Measurements from ENCODE around the gene RUBCNL.
"Not testable (repeated sequence)": the region's sequence is repeated elsewhere in the genome, so short reads cannot be mapped to it uniquely, and the experiment has no call there.

Gene RUBCNL

DNA sequence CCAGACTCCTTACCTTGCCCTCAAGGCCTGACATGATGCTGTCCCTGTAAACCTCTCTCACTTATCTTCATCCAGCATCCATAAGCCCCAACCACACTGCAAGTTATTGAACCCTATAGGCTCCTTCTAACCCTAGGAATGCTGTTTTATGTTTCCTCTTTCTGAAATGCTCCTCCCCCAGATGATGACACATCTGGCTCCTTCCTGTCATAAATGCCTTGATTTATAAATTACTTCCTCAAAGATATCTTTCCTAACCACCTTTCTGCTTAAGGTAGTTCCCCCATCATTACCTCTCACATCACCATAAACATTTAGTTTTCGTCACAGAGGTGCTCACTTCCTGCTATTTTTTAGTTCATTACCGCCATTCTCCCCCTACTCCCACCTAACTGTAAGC lies 12.3 kb downstream of the RUBCNL start:
- no peak for DNase-seq (ENCODE audit: low read depth)
- TF ChIP-seq CTCF (conservative IDR thresholded peaks at IDR 0.05; ENCODE audit: low read depth, low read length) = no peak
- H3K4me3 ChIP-seq (ENCODE audit: low read length) = no peak overlapping the region

GRCh38 chr13:46373623-46374022 lies 13.4 kb downstream of the RUBCNL start:
- H3K4me3 ChIP-seq (ENCODE audit: low read length) = no peak overlapping the region
- TF ChIP-seq CTCF (conservative IDR thresholded peaks at IDR 0.05; ENCODE audit: low read depth, low read length) = no peak
- DNase-seq (ENCODE audit: low read depth) = no peak

DNA sequence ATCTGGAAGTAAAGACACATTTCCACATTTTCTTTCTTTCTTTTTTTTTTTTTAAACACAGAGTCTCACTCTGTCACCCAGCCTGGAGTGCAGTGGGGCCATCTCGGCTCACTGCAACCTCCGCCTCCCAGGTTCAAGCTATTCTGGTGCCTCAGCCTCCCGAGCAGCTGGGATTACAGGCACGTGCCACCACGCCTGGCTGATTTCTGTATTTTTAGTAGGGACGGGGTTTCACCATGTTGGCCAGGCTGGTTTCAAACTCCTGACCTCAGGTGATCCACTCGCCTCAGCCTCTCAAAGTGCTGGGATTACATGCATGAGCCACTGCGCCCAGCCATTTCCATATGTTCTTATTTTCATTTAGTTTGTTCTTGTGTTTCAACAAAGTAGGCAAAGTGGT lies 14.1 kb downstream of the RUBCNL start:
- not testable (repeated sequence) for DNase-seq (ENCODE audit: low read depth); H3K4me3 ChIP-seq (ENCODE audit: low read length)

DNA sequence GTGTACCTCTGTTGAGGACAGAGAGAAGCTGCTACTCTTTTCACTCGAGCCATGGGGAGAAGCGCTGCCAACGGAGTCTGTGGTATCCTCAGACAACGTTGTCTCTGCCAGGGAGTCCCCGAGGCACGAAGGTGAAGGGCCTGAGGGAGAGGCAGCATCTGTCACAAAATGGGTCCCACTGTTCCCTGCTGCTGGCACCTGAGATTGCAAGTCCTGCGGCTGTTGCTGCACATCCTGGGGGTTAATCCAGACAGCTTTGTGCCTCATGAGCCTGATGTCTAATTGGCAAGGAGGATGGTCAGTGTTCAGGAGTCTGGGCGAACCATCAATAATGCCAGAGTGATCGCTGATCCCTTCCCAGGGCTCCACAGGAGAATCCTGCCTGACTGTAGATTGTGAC lies 15.0 kb downstream of the RUBCNL start:
- TF ChIP-seq CTCF (conservative IDR thresholded peaks at IDR 0.05; ENCODE audit: low read depth, low read length) = no peak
- DNase-seq (ENCODE audit: low read depth) = no peak
- no peak overlapping the region for H3K4me3 ChIP-seq (ENCODE audit: low read length)

- no peak overlapping the region for H3K4me3 ChIP-seq (ENCODE audit: low read length)
- no peak for TF ChIP-seq CTCF (conservative IDR thresholded peaks at IDR 0.05; ENCODE audit: low read depth, low read length)
- DNase-seq (ENCODE audit: low read depth) = no peak
Measured at GRCh38 chr13:46369506-46370277, 17.4 kb downstream of the RUBCNL start.

DNA sequence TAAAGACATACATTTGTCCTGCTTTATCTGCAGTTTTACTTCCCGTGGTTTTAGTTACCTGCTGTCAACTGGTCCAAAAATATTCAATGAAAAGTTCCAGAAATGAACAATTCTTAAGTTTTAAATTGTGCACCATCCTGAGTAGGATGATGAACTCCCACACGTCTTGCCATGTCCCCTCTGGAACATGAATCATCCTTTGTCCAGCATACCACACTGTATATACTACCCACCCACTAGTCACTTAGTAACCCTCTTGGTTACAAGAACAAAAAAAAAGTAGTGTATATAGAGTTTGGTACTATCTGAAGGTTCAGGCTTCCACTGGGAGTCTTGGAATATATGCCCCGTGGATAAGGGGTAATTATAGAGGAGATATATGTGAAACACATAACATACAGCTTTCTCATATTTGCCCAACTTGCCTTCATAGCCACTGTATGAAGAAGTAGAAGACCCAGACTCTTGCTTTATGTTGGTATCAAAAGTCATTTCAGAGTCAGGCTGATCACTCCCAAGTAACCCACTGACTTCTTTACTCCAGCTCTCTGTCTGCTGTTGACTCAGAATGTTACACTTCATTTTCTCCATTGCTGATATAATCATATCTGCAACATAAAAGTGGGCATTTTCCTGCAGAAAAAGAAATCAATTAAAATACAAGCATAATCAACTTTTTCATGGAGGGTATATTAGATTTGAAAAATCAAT lies 19.3 kb downstream of the RUBCNL start:
- TF ChIP-seq CTCF (conservative IDR thresholded peaks at IDR 0.05; ENCODE audit: low read depth, low read length) = no peak
- no peak for DNase-seq (ENCODE audit: low read depth)
- H3K4me3 ChIP-seq (ENCODE audit: low read length) = no peak overlapping the region

DNA sequence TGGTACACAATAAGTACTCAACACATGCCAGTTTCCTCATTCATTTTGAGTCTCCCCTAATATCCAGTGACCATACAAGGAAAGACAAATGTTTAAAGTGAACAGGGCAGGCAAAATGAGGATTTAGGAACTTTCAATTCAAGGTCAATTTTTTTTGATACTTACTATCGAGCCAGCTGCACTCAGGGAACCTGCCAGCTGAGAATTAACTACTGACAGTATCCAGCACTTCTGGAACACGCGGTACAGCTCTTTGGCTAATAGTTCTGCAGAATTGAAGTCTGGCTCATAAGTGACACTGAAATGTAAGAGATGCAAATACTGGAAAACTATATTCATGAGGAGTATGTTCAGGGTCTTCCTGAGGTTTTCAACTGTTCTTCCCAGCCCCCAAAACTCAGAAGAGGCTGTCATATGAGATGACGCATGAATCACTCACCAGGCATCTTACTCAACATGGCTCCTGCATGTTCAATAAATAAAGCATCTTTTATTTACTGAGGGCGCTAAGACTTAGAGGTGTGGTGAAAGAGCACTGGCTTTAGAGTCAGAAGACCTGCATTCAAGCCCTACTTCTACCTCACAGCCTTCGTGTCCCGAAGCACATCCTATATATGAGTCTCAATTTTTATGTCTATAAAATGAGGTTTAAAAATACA lies 25.6 kb downstream of the RUBCNL start:
- no peak overlapping the region for H3K4me3 ChIP-seq (ENCODE audit: low read length)
- TF ChIP-seq CTCF (conservative IDR thresholded peaks at IDR 0.05; ENCODE audit: low read depth, low read length) = no peak
- no peak for DNase-seq (ENCODE audit: low read depth)

Data from retinal pigment epithelial cell (primary cell).